GM18507 (cell line): ENCODE results near the gene ENDOV.

Experiments used
- DNase-seq: peaks from one replicate; pipeline ENCODE4 v3.0.0; 2011; ENCODE audit warnings: low read depth; ENCODE audit not compliant: insufficient read length; ENCODE audit errors: extremely low spot score
- FAIRE-seq: peaks from 2 replicates; lab custom pipeline; 2011; peaks lifted over from hg19 to GRCh38; lab: Jason Lieb, UNC

ENDOV gene

DNA sequence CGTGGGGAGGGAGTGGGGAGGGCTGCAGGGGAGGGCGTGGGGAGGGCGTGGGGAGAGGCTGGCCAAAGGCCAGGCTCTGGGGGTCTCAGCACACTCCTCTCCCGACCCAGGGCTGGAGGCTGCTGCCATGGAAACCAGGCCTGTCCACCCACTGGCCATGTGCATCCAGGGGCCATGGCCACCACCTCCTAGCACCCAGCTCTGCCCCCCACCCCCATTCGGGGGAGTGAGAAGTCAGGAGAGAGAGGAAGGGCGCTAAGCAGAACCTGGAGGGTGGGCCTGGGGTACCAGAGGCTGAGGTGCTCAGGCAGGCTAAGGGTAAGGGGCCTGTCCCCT is 29.6 kb downstream of the ENDOV start:
- FAIRE-seq (no peak), DNase-seq (no peak)

DNA sequence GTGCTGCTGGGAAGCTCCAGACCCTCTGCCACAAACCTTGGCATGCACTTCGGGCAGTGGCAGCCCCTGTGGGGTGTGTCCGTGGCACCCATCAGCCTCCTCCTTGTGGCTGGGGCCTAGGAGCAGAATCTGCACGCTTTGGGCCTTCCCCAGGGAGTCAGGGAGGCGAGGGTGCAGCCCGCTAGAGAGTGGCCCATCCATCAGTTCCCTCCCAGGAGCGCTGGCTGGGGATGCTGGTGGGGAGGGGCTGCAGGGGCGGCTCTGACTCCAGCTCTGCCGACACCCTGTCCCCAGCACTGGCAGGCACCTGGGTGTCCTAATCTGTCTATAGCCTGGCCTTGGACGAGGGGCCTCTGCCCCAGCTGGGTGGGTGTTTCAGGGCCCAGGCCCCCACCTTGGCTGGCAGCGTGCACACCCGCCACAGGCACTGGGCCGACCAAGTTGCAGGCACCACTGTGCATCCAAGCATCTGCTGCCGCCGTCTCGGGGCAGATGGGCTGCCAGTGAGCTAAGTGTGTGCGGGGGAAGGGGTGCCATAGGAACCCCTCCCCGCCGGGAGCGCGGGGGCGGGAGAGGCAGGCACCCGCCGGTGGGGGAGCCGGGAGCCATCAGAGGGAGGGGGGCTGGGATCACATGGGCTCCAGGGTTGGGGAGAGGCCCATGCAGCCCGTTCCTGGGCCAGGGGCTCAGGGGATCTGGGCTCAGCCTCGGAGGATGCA is 30.2 kb downstream of the ENDOV start:
- DNase-seq (no peak), FAIRE-seq (no peak)

DNA sequence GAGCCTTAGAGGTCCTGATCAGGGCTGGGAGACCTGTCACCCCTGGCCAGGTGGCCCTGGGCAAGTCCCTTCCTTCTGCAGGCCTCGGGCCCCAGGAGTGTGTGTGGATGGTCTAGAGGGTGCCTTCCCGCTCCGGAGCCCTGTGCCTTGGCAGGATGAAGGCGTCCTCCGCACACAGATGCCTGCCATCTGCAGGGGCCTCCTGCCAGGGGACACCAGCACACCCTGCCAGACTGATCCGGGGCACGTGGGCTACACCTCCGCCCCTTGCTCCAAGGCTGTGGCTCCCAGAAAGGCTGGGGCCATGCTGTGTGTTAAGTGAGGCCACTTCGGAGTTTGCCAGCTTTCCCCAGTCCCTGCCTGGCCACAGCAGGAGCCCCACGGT is 30.8 kb downstream of the ENDOV start:
- DNase-seq (no peak), FAIRE-seq (no peak)

DNA sequence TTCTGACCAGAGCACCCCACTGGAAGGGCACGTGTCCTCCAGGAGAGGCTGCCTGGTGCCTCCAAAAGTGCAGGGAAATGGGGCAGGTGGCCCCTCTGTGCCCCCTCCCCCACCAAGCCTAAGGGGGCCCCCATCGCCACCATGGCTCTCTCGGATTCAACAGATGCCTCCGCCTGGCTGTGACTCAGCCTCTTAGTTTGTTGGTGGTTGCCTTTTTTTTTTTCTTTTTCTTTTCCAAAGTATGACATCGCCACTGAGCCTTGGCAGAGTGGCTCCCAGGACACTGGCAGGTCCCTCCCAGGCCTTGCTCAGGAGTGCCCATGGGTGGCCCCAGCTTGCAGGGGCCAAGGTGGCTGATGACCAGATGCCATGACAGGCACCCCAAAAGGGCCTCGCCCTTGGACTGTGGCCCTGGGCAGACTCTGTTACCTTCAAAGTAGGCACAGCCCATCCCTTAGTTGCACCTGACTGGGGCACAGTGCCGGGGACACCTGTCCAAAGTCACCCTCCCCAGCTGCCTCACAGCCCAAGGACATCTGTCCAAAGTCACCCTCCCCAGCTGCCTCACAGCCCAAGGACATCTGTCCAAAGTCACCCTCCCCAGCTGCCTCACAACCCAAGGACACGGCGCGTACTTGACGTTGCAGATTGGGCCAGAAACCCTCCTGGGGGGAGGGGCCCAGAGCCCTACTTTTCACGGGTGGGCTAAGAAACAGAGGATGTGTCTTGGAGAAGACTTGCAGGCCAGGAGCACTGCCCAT is 31.9 kb downstream of the ENDOV start:
- DNase-seq (no peak), FAIRE-seq (no peak)

DNA sequence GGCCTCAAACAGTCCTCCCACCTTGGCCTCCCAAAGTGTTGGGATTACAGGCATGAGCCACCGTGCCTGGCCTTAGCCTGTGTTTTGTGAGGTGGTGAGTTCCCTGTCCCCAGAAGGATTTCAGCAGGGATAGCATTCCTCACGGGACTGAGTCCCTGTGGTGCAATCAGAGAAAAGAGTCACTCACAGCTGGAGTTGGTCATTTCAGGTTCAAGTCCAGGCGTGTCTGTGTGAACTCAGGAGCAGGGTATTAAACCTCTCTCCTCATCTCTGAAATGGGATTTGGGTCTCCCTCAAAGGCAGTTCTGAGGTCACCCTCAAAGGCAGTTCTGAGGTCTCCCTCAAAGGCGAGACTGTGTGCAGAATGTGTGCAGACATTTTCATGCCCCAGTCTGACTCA is 32.8 kb downstream of the ENDOV start:
- DNase-seq (no peak), FAIRE-seq (no peak)

DNA sequence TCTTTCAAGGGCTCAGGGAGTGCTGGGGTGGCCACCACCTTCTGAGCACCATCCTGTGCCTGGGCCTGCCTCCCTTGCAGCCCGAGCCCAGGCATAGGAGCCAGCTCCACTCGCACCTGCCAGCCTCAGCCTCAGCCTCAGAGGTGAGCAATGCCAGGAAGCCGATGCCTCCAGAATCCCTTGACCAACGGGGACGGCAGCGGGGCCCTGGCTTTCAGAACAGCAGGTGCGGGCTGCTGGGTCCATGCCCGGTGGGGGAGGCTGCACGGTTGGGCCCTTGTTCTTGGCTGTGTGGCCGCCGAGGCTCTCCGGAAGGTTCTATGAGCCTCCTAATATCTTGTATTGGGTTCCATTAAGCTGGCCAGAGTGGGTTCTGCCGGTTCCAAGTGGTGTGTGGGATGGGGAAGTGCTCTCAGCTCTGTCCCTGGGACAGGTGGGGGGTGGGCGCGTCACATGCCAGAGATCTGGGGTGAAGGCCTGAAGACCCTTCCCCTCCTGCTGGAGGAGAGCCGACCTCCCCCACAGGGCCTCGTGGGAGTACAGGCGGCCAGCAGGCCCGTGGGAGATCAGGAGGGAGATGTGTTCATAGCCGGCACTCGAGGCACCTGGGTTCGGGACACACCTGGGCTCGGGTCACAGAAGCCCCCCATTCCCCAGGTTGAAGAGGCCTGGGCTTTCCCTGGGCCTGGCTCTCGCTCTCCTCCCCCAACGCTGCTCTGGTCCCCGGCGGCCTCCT is 34.4 kb downstream of the ENDOV start:
- FAIRE-seq (no peak), DNase-seq (no peak)

DNA sequence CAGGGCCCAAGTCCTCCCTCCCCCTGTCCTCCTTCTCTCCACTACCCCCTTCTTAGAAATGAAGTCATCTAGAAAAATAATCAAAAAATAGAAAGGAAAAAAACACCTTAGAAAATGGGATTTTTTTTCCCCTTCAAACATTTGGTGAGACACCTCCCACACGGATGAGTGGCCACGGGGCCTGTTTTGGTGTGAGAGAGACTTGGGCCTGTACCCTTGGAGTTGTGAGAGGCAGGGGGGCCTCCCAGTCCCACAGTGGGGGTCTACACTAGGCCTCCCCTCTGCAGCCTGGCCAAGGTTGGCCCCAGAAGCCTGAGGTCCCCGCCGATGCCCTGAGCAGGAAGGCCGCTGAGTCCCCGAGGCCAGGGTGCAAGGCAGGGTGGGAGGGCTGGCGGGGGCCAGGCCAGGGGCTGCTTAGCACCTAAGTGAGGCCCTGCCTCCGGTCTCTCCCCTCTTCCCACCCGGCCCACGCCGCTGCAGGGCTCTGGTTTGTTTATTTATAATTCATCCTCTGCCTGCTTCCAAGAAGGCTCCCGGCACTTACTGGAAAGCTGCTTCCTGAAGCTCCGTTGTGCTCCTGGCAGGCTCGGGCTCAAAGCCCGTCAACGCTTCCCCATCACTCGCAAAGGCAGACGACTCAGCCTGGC is 35.1 kb downstream of the ENDOV start:
- DNase-seq = no peak
- FAIRE-seq = no peak

DNA sequence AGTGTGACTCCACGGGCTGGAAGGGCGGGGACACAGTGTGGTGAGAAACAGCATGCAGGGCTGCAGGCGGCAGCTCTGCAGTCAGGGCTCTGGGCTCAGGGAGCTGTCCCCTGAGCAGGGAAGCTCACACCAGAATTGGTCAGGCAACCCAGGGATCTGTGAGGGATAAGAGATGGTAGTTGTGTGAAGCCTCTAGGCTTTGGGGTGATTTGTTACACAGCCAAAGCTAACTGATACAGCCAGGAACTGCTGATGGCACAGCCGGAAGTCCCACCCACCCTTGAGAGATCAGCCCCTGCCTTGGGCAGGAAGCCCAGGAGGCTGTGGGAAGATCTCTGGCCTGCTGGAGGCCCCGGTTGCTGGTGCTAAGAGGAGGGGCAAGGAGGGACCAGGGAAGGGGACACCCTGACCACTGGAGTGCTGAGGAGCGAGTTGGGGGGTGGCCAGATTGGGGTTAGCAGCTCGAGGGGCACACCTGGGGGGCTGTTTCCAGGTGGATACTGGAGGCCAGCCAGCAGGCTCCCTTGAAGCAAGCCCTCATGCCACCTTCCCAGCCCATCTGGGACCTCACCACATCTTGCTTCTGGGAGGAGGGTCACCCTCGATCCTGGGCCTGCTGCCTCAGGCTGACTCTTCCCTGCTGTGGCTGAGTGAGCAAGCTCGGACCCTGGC is 36.3 kb downstream of the ENDOV start:
- DNase-seq = no peak
- no peak for FAIRE-seq

DNA sequence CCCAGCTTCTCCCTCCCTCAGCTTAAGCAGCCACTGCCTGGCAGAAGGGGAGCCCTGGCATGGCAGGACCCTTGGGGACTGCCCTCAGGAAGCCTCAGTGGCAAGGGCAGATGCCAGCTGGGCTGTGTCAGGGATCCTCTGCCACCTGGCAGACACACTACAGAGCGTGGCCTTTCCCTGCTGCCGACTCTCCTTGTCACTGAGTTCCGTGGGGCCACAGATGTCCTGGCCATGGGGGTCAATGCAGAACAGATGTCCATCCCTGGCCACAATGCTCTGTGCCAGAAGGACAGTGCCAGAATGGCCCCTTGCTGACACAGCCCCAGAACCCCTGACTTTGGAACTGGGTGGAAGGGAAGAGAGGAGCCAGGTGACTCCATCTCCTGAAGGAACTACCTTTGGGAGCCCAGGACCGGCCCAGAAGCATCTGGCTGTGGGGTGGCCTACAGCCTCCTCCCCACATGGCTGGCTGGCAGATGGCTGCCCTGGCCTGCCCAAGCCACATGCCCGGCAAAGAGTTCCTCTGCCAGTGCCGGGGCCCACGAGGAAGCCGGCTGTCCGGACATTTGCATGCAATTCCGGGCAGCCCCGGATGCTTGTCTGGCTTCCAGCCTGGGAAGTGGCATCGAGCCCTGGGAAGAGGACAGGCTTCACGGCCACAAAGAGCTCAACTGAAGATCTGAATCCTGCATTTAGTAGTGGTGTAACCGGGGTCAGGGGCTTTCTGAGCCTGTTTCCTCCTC is 37.4 kb downstream of the ENDOV start:
- no peak for FAIRE-seq
- DNase-seq = no peak

DNA sequence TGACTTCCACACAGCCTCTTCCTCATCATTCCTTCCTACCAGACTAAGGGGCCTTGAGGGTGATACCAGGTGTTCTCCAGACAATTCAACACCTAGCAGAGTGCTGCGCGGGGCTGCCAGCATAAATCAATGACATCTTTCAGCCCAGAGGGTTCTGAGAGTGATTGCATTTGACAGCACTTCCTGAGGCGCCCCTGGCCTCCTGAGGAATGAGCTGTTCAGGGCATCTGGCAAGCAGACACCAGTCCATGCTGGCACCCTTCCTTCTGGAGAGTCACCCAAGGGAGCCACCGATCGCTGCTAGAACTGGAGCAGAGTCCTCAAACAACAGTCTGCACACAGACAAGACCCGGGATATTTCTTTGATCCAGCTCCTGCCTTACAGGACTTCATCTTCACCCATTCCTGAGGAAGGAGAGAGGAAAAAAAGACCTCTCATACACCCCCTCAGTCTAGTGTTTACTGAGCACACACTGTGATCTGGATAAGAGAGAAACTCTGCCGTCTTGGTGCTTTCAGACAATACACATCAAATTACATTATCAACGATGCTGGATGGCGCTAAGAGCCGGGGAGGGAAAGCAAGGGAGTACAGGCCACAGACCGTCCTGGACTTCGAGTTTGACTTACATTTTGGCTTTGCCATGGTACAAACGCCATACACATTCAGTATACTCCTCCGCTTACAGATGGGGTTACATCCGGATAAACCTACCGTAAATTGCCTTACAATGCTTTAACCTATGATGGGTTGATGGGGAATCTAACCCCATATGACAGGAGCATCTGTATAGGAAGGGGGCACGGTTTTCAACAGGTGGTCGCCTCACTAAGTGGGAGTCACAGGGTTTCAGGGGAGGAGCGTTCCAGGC is 38.4 kb downstream of the ENDOV start:
- FAIRE-seq = no peak

DNA sequence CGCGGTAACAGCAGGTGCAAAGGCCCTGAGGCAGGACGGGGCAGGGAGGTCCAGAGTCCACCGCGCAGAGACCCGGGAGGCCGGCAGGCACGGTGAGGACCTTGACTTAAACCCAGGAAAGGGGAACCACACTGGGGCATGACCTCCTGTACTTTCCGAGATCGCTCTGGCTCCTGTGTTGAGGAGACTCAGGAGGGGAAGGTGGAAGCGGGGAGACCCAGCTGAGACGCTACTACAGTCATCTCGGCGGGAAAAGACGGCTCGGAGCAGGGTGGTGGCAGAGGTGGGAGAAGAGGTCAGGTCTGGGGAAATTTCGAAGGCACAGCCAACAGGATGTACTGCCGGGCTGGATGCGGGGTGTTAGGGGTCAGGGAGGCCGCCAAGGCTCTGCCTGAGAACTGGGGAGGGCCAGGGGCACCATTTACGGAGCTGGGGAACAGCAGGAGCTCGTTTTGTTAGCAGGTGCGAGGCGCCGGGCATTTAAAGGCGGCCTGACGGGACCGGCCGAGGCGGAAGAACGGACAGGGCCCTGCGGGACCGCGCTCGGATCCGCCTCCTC is 39.1 kb downstream of the ENDOV start:
- DNase-seq (no peak), FAIRE-seq (no peak)

More for the DNA sequence above, 38.4 kb downstream of the ENDOV start:
- no peak for DNase-seq

DNA sequence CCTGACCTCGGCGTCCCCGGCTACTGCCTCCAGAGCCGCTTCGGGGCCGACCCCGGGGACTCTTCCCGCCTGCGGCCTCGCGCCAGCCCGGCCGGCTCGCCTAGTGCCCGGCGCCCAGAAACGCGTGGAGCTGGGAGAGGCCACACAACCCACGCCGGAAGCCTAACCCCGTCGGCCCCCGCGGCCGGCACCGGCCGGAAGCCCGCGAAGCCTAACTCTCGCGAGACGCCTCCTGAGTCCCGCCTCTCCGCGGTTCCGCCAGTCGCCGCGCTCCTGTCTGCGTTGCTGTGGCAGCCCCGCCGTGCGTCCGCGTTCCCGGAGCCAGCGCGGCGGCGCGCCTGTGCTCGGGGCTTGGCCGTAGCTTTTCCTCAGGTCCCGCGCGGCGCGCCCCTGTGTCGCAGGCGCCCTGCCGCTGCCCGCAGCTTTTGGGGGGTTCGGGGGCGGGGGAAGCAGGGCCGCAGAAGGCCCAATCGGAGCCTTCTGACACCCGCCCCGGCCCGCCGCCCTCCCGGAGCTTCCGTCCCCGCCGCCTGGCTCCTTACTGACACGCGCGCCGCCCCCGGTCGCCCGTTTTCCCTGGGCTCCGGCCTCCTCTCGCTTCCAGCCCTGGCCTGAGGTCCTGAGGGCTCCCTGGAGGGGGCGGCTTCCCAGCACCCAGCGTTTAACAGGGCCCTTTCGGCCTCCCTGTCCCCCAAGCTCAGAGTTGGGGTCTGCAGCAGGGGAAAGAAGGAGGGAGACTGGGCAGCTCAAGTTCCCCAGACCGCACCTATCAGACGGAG is 39.8 kb downstream of the ENDOV start:
- DNase-seq (peak; percentile 99), FAIRE-seq (peak; percentile 98)

DNA sequence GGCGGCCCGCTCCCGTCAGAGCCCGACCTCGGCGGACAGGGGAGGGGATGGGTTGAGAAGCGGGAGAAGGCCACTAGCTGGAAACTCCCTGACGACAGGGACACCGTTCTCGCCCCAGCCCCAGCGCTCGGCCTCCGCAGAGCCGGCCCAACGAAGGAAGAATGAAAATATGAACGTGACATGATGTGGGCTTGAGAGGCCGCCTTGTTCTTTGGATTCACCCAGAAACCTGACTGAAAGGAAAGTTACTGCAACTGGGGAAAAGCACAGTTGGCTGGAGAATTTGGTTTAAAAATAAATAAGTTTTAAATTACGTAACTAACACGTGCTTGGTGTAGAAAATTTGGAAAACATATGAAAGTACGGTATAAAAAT is 40.4 kb downstream of the ENDOV start:
- DNase-seq = peak; percentile 52
- peak; percentile 58 for FAIRE-seq

DNA sequence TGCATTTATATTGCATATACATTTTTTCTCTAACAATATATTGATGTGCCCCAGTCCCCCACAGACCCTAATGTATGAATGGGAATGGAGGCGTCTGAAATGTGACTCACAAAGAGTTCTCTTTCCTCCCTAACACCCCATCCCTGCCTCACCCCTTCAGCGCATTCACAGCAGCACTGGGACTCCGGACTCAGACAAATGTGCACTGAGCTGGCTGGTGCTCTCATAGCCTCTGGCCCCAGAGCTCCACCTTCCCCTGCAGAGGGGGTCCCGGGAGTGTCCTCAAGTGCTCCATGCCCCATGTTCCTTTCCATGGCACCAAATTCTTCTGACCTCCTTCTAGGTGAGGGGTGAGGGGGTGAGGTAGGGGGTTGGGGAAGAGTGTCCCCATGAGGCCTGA is 40.8 kb downstream of the ENDOV start:
- FAIRE-seq = no peak
- no peak for DNase-seq

DNA sequence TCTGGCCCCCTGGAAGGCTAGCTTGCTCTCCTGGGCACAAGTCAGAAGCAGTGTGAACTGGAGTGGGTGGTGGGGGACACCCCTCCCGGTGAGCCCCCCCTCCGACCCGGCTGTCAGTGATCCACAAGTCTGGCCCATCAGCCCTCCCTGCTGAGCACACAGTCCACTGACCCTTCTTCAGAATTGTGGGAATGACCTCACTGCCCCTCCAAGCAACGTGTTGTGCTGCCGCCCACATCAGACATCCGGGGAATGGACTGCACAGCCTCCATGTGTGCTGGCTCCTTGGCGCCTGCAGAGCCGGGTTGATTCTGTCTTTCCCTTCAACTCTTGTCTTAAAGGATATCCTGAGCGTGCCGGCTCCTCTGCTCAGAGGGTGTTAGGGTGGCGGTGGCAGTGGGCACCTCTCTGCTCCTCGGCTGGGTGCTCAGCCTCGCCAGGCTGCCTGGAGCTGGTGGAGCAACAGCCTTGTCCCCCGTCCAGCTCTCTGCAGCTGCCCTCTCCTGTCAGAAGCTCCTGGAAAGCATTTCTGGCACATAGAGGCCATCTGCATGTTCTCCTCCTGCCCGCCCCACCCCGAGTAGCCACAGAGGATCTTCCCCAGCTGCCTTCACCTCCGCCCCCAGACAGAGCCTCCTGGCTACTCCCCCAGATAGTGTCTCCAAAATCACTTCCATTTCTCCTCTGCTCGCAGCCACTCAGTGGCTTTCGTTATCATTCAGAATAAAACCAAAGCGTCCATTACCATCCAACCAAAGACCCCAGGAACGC is 41.7 kb downstream of the ENDOV start:
- FAIRE-seq (no peak), DNase-seq (no peak)

DNA sequence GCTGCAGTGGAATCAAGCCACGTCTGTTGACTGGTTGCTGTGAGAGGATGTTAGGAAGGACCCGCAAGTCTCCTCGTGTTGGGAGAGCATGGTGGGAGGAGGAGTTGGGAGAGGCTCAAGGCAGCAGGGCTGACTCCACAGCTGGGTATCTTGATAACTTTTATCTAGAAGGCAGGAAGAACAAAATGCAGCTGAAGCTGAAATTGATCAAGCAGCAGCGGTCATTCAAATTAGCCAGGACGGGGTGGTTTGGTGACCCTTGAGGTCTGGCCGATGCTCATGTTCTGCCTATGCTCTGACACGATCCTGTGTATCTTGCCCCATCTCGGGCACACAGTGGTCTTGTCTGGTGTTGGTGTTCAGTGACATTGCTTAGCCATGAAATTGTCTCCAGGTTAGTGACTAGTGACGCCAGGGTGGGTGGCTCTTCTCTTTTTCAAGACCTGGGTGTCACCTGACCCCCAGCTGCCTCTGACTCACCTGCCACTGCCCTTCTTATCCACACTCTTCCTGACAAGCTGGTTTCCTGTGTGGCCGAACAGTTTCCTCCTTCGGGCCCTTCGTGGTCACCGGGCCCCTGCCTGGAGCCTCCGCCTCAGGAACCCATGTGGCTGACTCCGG is 42.4 kb downstream of the ENDOV start:
- DNase-seq (no peak), FAIRE-seq (no peak)
